Testis (tissue), 3 donors: Measurements from ENCODE around the gene BMPR1B. TPM values are rescaled to one million over a fixed set of nuclear protein-coding genes. Genes with fewer than 3 reads are reported as not detected.

Experiments
- DNase-seq: peaks from one replicate; pipeline ENCODE4 v3.0.0-alpha.2; 2019
- H3K27ac ChIP-seq, 2 donors: fragments of 200-600 bp; sonication (generic); one replicate each; pipeline ENCODE4 v1.5.1; 2019
- H3K27me3 ChIP-seq: fragments of 200-600 bp; sonication (generic); one replicate; pipeline ENCODE4 v1.5.1; 2019
- H3K36me3 ChIP-seq: fragments of 200-600 bp; sonication (generic); one replicate; pipeline ENCODE4 v1.5.1; 2017; ENCODE audit warnings: low read depth; ENCODE audit errors: missing control alignments
- H3K4me1 ChIP-seq: fragments of 200-600 bp; sonication (generic); one replicate; pipeline ENCODE4 v1.5.1; 2019
- H3K4me3 ChIP-seq, 2 donors: fragments of 200-600 bp; sonication (generic); one replicate each; pipeline ENCODE4 v1.5.1; 2017 to 2019
- H3K9me3 ChIP-seq: fragments of 200-600 bp; sonication (generic); one replicate; pipeline ENCODE4 v1.5.1; 2017
- CTCF ChIP-seq, 3 experiments: fragments of 450-650 bp in 2 of 3; fragments of 200-600 bp in 1 of 3; sonication (generic) in 1 of 3; IDR thresholded peaks; one replicate each; pipeline ENCODE4 v1.5.1; 2016 to 2019; ENCODE audit warnings: antibody characterized with exemption in 3 of 3, mild to moderate bottlenecking in 2 of 3, moderate library complexity in 1 of 3
- POLR2A ChIP-seq: fragments of 450-650 bp; IDR thresholded peaks from one replicate; pipeline ENCODE4 v1.6.1; 2017; ENCODE audit warnings: antibody characterized with exemption, mild to moderate bottlenecking, moderate library complexity
- WGBS, 2 donors: methylation state at CpG; one replicate each; pipeline ENCODE4 v1.1.5; 2018; 5-methylcytosine and 5-hydroxymethylcytosine counted together
- intact Hi-C: fragments of 100-400 bp; cut with DNase I; formaldehyde crosslinking; loops from one replicate; pipeline ENCODE4 v1.15.1; 2023; ENCODE audit warnings: low total_unique reads
- polyA plus RNA-seq: library from polyadenylated mRNA; stranded (reverse); fragments of 350-450 nt; fragmentation: Illumina TruSeq; extraction: RNeasy Lipid Tissue Mini Kit (QIAGEN cat#74804); gene quantifications from one replicate; pipeline ENCODE4 v1.2.3, GENCODE V29; 2014; ENCODE audit warnings: low read depth, low replicate concordance; ENCODE audit not compliant: insufficient read depth
- total RNA-seq, 2 donors: library from RNA; depleted of rRNA; stranded (reverse); fragments of >200 nt; gene quantifications; one replicate each; pipeline ENCODE4 v1.2.3, GENCODE V29; 2016

BMPR1B gene
- total and polyA plus RNA-seq, 3 donors from 2014 or later: 7.5 to 13.0 (median 9.1) TPM

GRCh38 chr4:95118497-95118896, 360.7 kb downstream of the BMPR1B start:
- H3K27me3 ChIP-seq: no peaks in the 10 kb centered on the region
- no peaks in the 10 kb centered on the region for H3K36me3 ChIP-seq
- 83 to 86% methylated on average over 6 of the region's 6 CpGs for WGBS, 2 donors
- DNase-seq: no peak
- H3K9me3 ChIP-seq: no peaks in the 10 kb centered on the region
- TF ChIP-seq CTCF (IDR thresholded peaks at IDR 0.05) (no peak), POLR2A (no peak)
- H3K4me1 ChIP-seq: no peaks in the 10 kb centered on the region
- no peak overlapping the region for H3K4me3 ChIP-seq
- intact Hi-C loops: no loop called here
- no peak overlapping the region for H3K27ac ChIP-seq

GRCh38 chr4:95120456-95120855, 362.7 kb downstream of the BMPR1B start:
- intact Hi-C loops: no loop called here
- Histone ChIP-seq H3K36me3 (no peaks in the 10 kb centered on the region), H3K27ac (no peak overlapping the region), H3K4me1 (no peaks in the 10 kb centered on the region), H3K4me3 (no peak overlapping the region), H3K9me3 (no peaks in the 10 kb centered on the region), H3K27me3 (no peaks in the 10 kb centered on the region)
- 92 to 96% methylated on average over 2 of the region's 2 CpGs for WGBS, 2 donors
- DNase-seq: no peak
- TF ChIP-seq POLR2A (no peak), CTCF (IDR thresholded peaks at IDR 0.05) (no peak)

GRCh38 chr4:95122001-95122400, 364.2 kb downstream of the BMPR1B start:
- Histone ChIP-seq H3K9me3 (no peaks in the 10 kb centered on the region), H3K36me3 (no peaks in the 10 kb centered on the region), H3K4me1 (no peaks in the 10 kb centered on the region), H3K4me3 (no peak overlapping the region), H3K27me3 (no peaks in the 10 kb centered on the region), H3K27ac (no peak overlapping the region)
- intact Hi-C loops: no loop called here
- 74 to 86% methylated on average over 9 of the region's 9 CpGs for WGBS, 2 donors
- TF ChIP-seq CTCF (IDR thresholded peaks at IDR 0.05) (no peak), POLR2A (no peak)
- no peak for DNase-seq

GRCh38 chr4:95124906-95125504, 367.2 kb downstream of the BMPR1B start:
- DNase-seq: peak; percentile 47
- TF ChIP-seq POLR2A (no peak), CTCF (IDR thresholded peaks at IDR 0.05) (peak in 2 of 3 experiments; percentile 22 to 38)
- 57 to 60% methylated on average over 4 of the region's 4 CpGs for WGBS, 2 donors
- Histone ChIP-seq H3K27me3 (no peaks in the 10 kb centered on the region), H3K4me3 (no peak overlapping the region), H3K9me3 (no peaks in the 10 kb centered on the region), H3K27ac (no peak overlapping the region), H3K4me1 (no peaks in the 10 kb centered on the region), H3K36me3 (no peaks in the 10 kb centered on the region)
- intact Hi-C loops: no loop called here

- Histone ChIP-seq H3K27me3 (no peaks in the 10 kb centered on the region), H3K36me3 (no peaks in the 10 kb centered on the region), H3K4me3 (no peak overlapping the region), H3K27ac (no peak overlapping the region), H3K4me1 (no peaks in the 10 kb centered on the region), H3K9me3 (no peaks in the 10 kb centered on the region)
- no peak for DNase-seq
- WGBS, 2 donors: 79 to 82% methylated on average over 4 of the region's 4 CpGs
- TF ChIP-seq POLR2A (no peak), CTCF (IDR thresholded peaks at IDR 0.05) (no peak)
- intact Hi-C loops: no loop called here
Measured at GRCh38 chr4:95129031-95129430, 371.3 kb downstream of the BMPR1B start.
